ENCODE results near the gene CLIC5. TPM values are rescaled to one million over a fixed set of nuclear protein-coding genes. Genes with fewer than 3 reads are reported as not detected.

Gene CLIC5
- total and polyA plus RNA-seq, 12 donors: 0.94 to 5.6 (median 1.6) TPM

- Histone ChIP-seq H3K9me3 (replicated peaks in 1 of 3) (no peaks in the 10 kb centered on the region), H3K27ac (no peak overlapping the region), H3K4me3 (no peak overlapping the region), H3K36me3 (replicated peaks in 1 of 2) (no peaks in the 10 kb centered on the region), H3K27me3 (no peaks in the 10 kb centered on the region), H3K4me1 (replicated peaks in 1 of 2) (no peaks in the 10 kb centered on the region)
- intact Hi-C loops (cut with DNase I): no loop called here
- no peak for TF ChIP-seq POLR2A (IDR thresholded peaks at IDR 0.05)
- TF ChIP-seq CTCF (IDR thresholded peaks at IDR 0.05): no peak
- whole genome bisulfite sequencing, 4 donors: 55 to 91% (median 69%) methylated on average over 5 of the region's 5 CpGs
- no peak for DNase-seq
Measured at GRCh38 chr6:45895569-45895968, 120.1 kb downstream of the CLIC5 start.

GRCh38 chr6:45892696-45893245, 122.9 kb downstream of the CLIC5 start:
- DNase-seq: no peak
- H3K36me3 ChIP-seq (replicated peaks in 1 of 2): no peaks in the 10 kb centered on the region
- intact Hi-C loops (cut with DNase I): no loop called here
- peaks cover 7% of the 10 kb centered on the region for H3K27me3 ChIP-seq
- no peaks in the 10 kb centered on the region for H3K4me1 ChIP-seq (replicated peaks in 1 of 2)
- no peak overlapping the region for H3K4me3 ChIP-seq
- H3K27ac ChIP-seq: no peak overlapping the region
- no peaks in the 10 kb centered on the region for H3K9me3 ChIP-seq (replicated peaks in 1 of 3)
- WGBS, 4 donors: 53 to 70% (median 59%) methylated on average over 4 of the region's 4 CpGs
- TF ChIP-seq CTCF (IDR thresholded peaks at IDR 0.05) (no peak), POLR2A (IDR thresholded peaks at IDR 0.05) (no peak)

- intact Hi-C loops (cut with DNase I): no loop called here
- Histone ChIP-seq H3K27ac (no peak overlapping the region), H3K36me3 (replicated peaks in 1 of 2) (no peaks in the 10 kb centered on the region), H3K4me1 (replicated peaks in 1 of 2) (no peaks in the 10 kb centered on the region), H3K4me3 (no peak overlapping the region), H3K27me3 (peaks cover 7% of the 10 kb centered on the region), H3K9me3 (replicated peaks in 1 of 3) (no peaks in the 10 kb centered on the region)
- WGBS, 4 donors: 91 to 97% (median 94%) methylated on average over 2 of the region's 2 CpGs
- no peak for DNase-seq
- TF ChIP-seq CTCF (IDR thresholded peaks at IDR 0.05) (no peak), POLR2A (IDR thresholded peaks at IDR 0.05) (no peak)
Measured at GRCh38 chr6:45892196-45892595, 123.5 kb downstream of the CLIC5 start.

GRCh38 chr6:45886776-45887175, 128.9 kb downstream of the CLIC5 start:
- intact Hi-C loops (cut with DNase I): no loop called here
- Histone ChIP-seq H3K36me3 (replicated peaks in 1 of 2) (no peaks in the 10 kb centered on the region), H3K4me3 (no peak overlapping the region), H3K4me1 (replicated peaks in 1 of 2) (no peaks in the 10 kb centered on the region), H3K9me3 (replicated peaks in 1 of 3) (no peaks in the 10 kb centered on the region), H3K27me3 (peaks cover 7% of the 10 kb centered on the region), H3K27ac (no peak overlapping the region)
- DNase-seq: no peak
- TF ChIP-seq POLR2A (IDR thresholded peaks at IDR 0.05) (no peak), CTCF (IDR thresholded peaks at IDR 0.05) (no peak)
- 44 to 53% (median 49%) methylated on average over 2 of the region's 2 CpGs for WGBS, 4 donors

Measured in adrenal gland (tissue), 12 donors.